OCI-LY1 (cell line): ENCODE data around the gene HDAC9.

Source experiments
- CTCF ChIP-seq: fragments of 200-600 bp; sonication (generic), shearing (Covaris generic); IDR thresholded peaks from 2 replicates; pipeline ENCODE4 v1.5.1; 2017; ENCODE audit warnings: mild to moderate bottlenecking, antibody characterized with exemption, low read length, moderate library complexity, mixed read lengths
- EZH2 ChIP-seq: fragments of 200-600 bp; sonication (generic), shearing (Covaris generic); IDR thresholded peaks from 2 replicates; pipeline ENCODE4 v1.8.0; 2017; ENCODE audit warnings: borderline replicate concordance, mixed run types, mild to moderate bottlenecking, antibody characterized with exemption, low read length, moderate library complexity, mixed read lengths

DNA sequence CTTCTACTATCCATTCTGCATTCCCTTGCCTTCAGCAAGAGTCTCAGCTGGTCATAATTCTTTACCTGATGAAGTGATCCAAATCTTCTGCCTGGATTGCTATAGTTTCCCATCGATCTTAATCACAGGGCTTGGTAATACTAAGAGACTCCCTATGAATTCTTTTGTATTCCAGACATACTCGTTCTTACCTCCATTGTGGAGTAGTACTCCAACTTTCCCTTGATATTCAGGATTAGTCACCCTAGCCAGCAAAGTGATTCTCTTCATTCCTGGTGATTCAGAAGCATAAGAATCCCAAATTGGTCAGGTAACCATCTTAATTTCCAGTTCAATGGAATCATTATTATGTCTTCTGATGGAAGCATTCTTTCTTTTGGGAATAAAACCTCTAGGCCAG lies 525.2 kb downstream of the HDAC9 start:
- TF ChIP-seq EZH2, result no peak
- TF ChIP-seq CTCF, result no peak
